Heart right ventricle (tissue), 16 donors: Measurements from ENCODE around the gene FHOD3. TPM values are rescaled to one million over a fixed set of nuclear protein-coding genes. Genes with fewer than 3 reads are reported as not detected.

ENCODE experiments used
- ATAC-seq, 8 donors: fragments of 200-7000 bp; cut with Tn5 transposase; one replicate each; pipeline ENCODE4 v1.9.1; 2020; ENCODE audit warnings: mild to moderate bottlenecking in 8 of 8, moderate library complexity in 8 of 8, moderate number of reproducible peaks in 1 of 8
- DNase-seq, 2 donors: peaks; one replicate each; pipeline ENCODE4 v3.0.0-alpha.2; 2020
- H3K27ac ChIP-seq, 10 donors: fragments of 200-600 bp; sonication (generic) in 2 of 10; one replicate each; pipeline versions ENCODE4 v1.5.0 to v1.8.0; 2020 to 2022; ENCODE audit warnings: mild to moderate bottlenecking in 3 of 10
- H3K27me3 ChIP-seq, 7 donors: fragments of 200-600 bp; one replicate each; pipeline ENCODE4 v1.8.0; 2021 to 2022; ENCODE audit warnings: mild to moderate bottlenecking in 2 of 7
- H3K36me3 ChIP-seq, 9 donors: fragments of 200-600 bp; sonication (generic) in 1 of 9; one replicate each; pipeline versions ENCODE4 v1.5.0 to v1.8.0; 2020 to 2022; ENCODE audit warnings: mild to moderate bottlenecking in 2 of 9
- H3K4me1 ChIP-seq, 9 donors: fragments of 200-600 bp; sonication (generic) in 1 of 9; one replicate each; pipeline versions ENCODE4 v1.5.0 to v1.8.0; 2020 to 2022; ENCODE audit warnings: mild to moderate bottlenecking in 4 of 9
- H3K4me3 ChIP-seq, 10 donors: fragments of 200-600 bp; sonication (generic) in 2 of 10; one replicate each; pipeline versions ENCODE4 v1.5.0 to v1.8.0; 2020 to 2022; ENCODE audit warnings: mild to moderate bottlenecking in 7 of 10, moderate library complexity in 2 of 10
- H3K9me3 ChIP-seq, 11 donors: fragments of 200-600 bp in 10 of 11; sonication (generic) in 2 of 11; one replicate each; pipeline versions ENCODE4 v1.5.0 to v1.8.0; 2013 to 2022; ENCODE audit warnings: mild to moderate bottlenecking in 2 of 11, control low read depth in 1 of 11, moderate library complexity in 1 of 11
- CTCF ChIP-seq, 9 donors: fragments of 200-600 bp; sonication (generic) in 2 of 9; IDR thresholded peaks; one replicate each; pipeline versions ENCODE4 v1.5.0 to v1.8.0; 2021 to 2022; ENCODE audit warnings: antibody characterized with exemption in 9 of 9, mild to moderate bottlenecking in 5 of 9, moderate library complexity in 1 of 9
- WGBS, 2 donors: extraction: QIAGEN DNeasy Blood & Tissue Kit; methylation state at CpG; one replicate each; pipeline ENCODE4 v1.1.7; 2013; ENCODE audit warnings: inconsistent platforms in 1 of 2; 5-methylcytosine and 5-hydroxymethylcytosine counted together
- intact Hi-C, 10 donors: fragments of 100-400 bp; cut with DNase I; formaldehyde crosslinking; loops; one replicate each; pipeline versions ENCODE4 v1.11.1 to v1.14.2; 2022
- polyA plus RNA-seq, 2 donors: library from polyadenylated mRNA; stranded (reverse); fragments of 200-250 nt; gene quantifications; one replicate each; pipeline ENCODE4 v1.2.3, GENCODE V29; 2013
- total RNA-seq, 10 donors: library from RNA; stranded (reverse); fragmentation: NEBNext Ultra II Directional in 3 of 10; extraction: Animal tissue kit (Norgen Biotek cat#: 25700) in 3 of 10; gene quantifications; one replicate each; pipeline versions ENCODE4 v1.2.1 to v1.2.4, GENCODE V29; 2021 to 2023
- donor health status: Arrhythmogenic right ventricular cardiomyopathy.
- donor health status: ischemic (EF 13 %, LVEDD 7.1; RV severe dilation, severe dysfunction).
- donor health status: healthy with polysubstance abuse.
- donor health status: DM: no; HTN: yes; CAD: no.
- donor health status: DM: no; HTN: no; CAD: no.
- donor health status: ischemic (EF 25% LVEDD 6.9; RV normal size, moderate dysfunction).
- donor health status: ischemic (EF 25% LVEDD 5.7; RV mildly dilated, moderate dysfunction).
- donor health status: healthy.
- donor health status: DM: yes; HTN: yes; CAD: no.
- donor health status: Ischemic cardiomyopathy.
- donor health status: ischemic (EF 35%, LVEDD 5.7; RV mildly dilated, moderate dysfunction).
- donor health status: nonischemic (EF 11% LVEDD 7.7; RV severe dilation, severe dysfunction).
- donor health status: DM: yes; HTN: yes; CAD: no.
- donor health status: PGD.
- donor health status: ischemic (EF 29% LVEDD 5.4; RV normal size, mild dysfunction).
- donor health status: nonischemic (EF 23%, LVEDD 6.1; RV moderate dilation, normal function).

The FHOD3 gene
- total and polyA plus RNA-seq, 12 donors: 81.8 to 484 (median 356) TPM

- intact Hi-C loops: loop anchor here in 3 of 10 donors (10.0 kb wide), 3 partner anchors 68 to 178 kb away; no protein-coding TSS in a partner anchor
- H3K27ac ChIP-seq: peak overlapping the region; percentile 31 to 86 (median 74)
Observed at GRCh38 chr18:36397033-36397432, 99.5 kb downstream of the FHOD3 start.

GRCh38 chr18:36398419-36398818, 100.9 kb downstream of the FHOD3 start:
- no peak overlapping the region for H3K4me3 ChIP-seq
- intact Hi-C loops: loop anchor here in 3 of 10 donors (10.0 kb wide), 3 partner anchors 66 to 176 kb away; no protein-coding TSS in a partner anchor
- ATAC-seq: peak in 4 of 8 donors; percentile 16 to 49 (median 38)
- H3K36me3 ChIP-seq: no peaks in the 10 kb centered on the region
- no peaks in the 10 kb centered on the region for H3K27me3 ChIP-seq
- H3K9me3 ChIP-seq: peaks cover 0 to 22% (median 8%) of the 10 kb centered on the region in 11 donors
- H3K4me1 ChIP-seq: peaks cover 0 to 64% (median 24%) of the 10 kb centered on the region in 9 donors
- DNase-seq: no peak
- peak overlapping the region in 8 of 10 donors; percentile 20 to 86 (median 70) for H3K27ac ChIP-seq
- 72 to 74% methylated on average over 3 of the region's 3 CpGs for WGBS, 2 donors
- TF ChIP-seq CTCF (IDR thresholded peaks at IDR 0.05): no peak

More at GRCh38 chr18:36397033-36397432, 99.5 kb downstream of the FHOD3 start:
- DNase-seq: no peak
- peaks cover 0 to 63% (median 32%) of the 10 kb centered on the region in 9 donors for H3K4me1 ChIP-seq
- no peaks in the 10 kb centered on the region for H3K36me3 ChIP-seq
- ATAC-seq: peak in 6 of 8 donors; percentile 61 to 87 (median 72)
- H3K27me3 ChIP-seq: no peaks in the 10 kb centered on the region
- no peak for TF ChIP-seq CTCF (IDR thresholded peaks at IDR 0.05)
- peaks cover 0 to 22% (median 8%) of the 10 kb centered on the region in 11 donors for H3K9me3 ChIP-seq
- no peak overlapping the region for H3K4me3 ChIP-seq

GRCh38 chr18:36399055-36399454, 101.5 kb downstream of the FHOD3 start:
- Histone ChIP-seq H3K27ac (peak overlapping the region in 8 of 10 donors; percentile 20 to 86 (median 70)), H3K4me3 (no peak overlapping the region), H3K36me3 (no peaks in the 10 kb centered on the region), H3K9me3 (peaks cover 0 to 22% (median 8%) of the 10 kb centered on the region in 11 donors), H3K4me1 (peaks cover 0 to 65% (median 28%) of the 10 kb centered on the region in 9 donors), H3K27me3 (no peaks in the 10 kb centered on the region)
- ATAC-seq (peak in 2 of 8 donors; percentile 14 to 31), DNase-seq (no peak)
- intact Hi-C loops: loop anchor here in 3 of 10 donors (10.0 kb wide), 3 partner anchors 66 to 176 kb away; no protein-coding TSS in a partner anchor
- TF ChIP-seq CTCF (IDR thresholded peaks at IDR 0.05): no peak
- WGBS, 2 donors: 58 to 67% methylated on average over 4 of the region's 4 CpGs

- TF ChIP-seq CTCF (IDR thresholded peaks at IDR 0.05): no peak
- no peaks in the 10 kb centered on the region for H3K27me3 ChIP-seq
- no peak overlapping the region for H3K4me3 ChIP-seq
- H3K27ac ChIP-seq: peak overlapping the region in 6 of 10 donors; percentile 40 to 83 (median 76)
- no peaks in the 10 kb centered on the region for H3K36me3 ChIP-seq
- DNase-seq: no peak
- peaks cover 0 to 8% (median under 1%) of the 10 kb centered on the region in 11 donors for H3K9me3 ChIP-seq
- 71 to 77% methylated on average over 2 of the region's 2 CpGs for WGBS, 2 donors
- ATAC-seq: no peak
- intact Hi-C loops: loop anchor here in 1 of 10 donors (5.0 to 10.0 kb wide), 2 partner anchors 61 to 67 kb away; no protein-coding TSS in a partner anchor
- peaks cover 0 to 79% (median 41%) of the 10 kb centered on the region in 9 donors for H3K4me1 ChIP-seq
Observed at GRCh38 chr18:36401462-36401861, 103.9 kb downstream of the FHOD3 start.
